ENCODE measurements around the gene PNO1.
"Not testable (repeated sequence)": the region's sequence is repeated elsewhere in the genome, so short reads cannot be mapped to it uniquely, and the experiment has no call there.

Gene PNO1

GRCh38 chr2:68157402-68158133 is at the start of gene PNO1:
Gene PNO1 (plus strand): TSS chr2:68157888. CDS start chr2:68157935, 47 bp downstream.
- peak; percentile 94 for DNase-seq

GRCh38 chr2:68108120-68108519 is 49.6 kb upstream of the PNO1 start:
- no peak for DNase-seq

DNA sequence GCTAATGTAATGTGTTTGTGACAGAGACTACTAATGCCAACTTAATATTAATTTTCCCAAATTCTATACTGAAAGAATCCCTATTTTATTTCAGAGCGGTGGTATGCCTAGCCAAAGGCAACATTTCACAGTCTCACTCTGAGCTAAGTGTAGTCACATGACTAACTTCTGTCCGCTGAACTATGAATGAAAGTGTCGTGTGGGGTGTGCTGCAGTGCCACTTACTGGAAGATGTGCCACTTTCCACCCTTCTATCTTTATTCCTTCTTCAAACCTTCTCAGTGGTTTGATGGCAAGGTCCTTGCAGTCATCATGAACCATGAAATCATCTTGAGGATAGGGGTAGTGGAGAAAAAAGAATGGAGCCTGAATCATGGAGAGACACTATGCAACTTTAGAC is 47.6 kb upstream of the PNO1 start:
- no peak for DNase-seq

DNA sequence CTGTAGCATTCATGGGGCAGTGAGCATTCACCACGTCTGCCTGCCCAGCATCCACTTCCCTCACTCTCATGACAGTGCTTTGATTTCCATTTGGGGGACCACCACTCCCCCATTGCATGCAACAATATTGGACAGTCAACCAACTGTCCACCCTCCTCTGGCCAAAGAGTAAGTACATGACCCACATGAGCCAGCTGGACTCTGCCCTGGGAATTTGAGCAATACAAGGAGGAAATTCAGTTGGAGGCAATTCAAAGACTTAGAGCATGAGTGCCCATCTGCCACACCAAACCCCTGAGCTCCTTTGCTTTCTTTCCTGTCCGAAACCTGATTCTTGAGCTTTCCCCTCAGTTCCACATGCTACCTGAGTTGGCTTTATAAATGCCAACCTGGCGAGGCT is 41.7 kb upstream of the PNO1 start:
- DNase-seq, result no peak

GRCh38 chr2:68117922-68118321 is 39.8 kb upstream of the PNO1 start:
- not testable (repeated sequence) for DNase-seq

DNA sequence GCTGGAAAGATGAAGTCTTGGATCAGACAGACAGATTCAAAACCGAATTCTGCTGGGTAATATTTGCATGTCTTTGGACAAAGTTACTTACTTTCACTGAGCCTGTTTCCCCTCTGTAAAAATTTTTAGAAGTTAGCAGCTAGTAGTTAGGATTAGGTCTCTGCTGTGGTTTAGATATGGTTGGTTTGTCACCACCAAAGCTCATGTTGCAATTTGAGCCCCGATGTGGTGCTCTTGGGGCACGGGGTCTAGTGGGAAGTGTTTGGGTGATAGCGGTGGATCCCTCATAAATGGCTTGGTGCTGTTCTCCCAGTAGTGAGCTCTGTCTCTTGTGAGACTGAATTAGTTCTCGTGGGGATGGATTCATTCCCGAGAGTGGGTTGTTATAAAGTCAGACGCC is 38.9 kb upstream of the PNO1 start:
- no peak for DNase-seq

GRCh38 chr2:68119504-68119903 is 38.2 kb upstream of the PNO1 start:
- peak; percentile 12 for DNase-seq

DNA sequence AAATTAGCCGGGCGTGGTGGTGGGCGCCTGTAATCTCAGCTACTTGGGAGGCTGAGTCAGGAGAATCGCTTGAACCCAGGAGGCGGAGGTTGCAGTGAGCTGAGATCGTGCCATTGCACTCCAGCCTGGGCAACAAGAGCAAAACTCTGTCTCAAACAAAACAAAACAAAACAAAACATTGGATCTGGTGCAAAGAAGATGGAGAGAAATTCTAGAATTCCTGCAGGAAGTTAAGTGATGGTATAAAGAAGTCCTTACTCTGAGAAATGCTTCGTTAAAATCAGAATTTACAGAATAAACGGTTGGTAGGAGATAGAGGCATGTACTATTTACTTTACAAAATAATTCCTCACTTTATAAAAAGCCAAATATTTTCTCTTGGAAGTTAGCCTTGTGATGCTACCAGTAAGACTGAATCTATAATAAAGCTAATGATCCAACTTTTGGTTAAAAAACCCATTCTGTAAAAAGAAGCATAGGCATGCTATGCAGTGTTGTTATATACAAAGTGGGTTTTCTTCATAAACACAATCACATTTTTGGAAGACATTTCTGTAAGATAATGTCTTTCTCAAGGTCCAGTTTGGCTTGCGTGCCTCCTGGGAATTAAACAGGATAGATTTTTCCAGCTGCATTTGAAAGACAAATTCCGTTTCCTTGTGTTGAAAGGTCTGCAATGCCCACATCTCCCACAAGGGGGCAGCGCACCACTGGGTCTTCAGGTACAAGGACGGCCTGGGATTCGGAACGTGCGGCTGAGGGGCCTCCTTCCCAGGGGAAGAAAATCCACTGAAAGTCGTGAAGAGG is 35.6 kb upstream of the PNO1 start:
- peak; percentile 77 for DNase-seq

- DNase-seq, result no peak
These were observed 35.1 kb upstream of the PNO1 start for GRCh38 chr2:68122680-68122964.

DNA sequence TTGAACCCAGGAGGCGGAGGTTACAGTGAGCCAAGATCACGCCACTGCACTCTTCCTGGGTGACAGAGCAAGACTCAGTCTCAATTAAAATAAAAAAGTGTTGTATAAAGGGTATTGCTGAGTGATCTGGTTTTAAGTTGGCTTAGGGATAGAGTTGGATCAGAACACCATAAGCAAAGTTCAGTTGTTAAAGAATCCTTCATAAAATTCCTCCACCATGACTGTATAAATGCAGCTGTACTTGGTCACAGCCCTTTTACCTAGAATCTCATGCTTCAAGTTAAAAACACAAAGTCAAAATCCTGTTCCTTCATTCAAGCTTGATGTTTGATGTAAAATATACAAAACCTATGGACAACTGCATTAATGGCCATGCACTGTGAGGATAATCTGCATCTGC is 33.4 kb upstream of the PNO1 start:
- no peak for DNase-seq

DNA sequence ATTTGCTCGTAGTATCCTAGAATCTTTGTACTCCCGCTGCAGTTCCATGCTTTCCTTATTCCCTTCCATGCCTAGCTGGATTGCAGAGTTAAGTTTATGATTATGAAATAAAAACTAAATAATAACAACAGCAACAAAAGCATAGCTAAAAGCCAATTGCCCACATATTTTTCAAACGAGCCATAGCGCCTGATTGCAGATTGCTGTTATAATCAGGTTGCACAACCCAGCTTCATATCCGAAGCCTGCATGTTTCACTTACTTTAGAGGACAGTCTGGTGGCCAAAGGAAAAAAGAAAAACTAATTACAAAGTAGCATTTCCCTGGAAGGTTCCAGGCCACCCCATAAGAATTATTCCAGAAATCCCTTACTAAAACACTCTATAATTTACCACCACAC is 31.9 kb upstream of the PNO1 start:
- no peak for DNase-seq

DNA sequence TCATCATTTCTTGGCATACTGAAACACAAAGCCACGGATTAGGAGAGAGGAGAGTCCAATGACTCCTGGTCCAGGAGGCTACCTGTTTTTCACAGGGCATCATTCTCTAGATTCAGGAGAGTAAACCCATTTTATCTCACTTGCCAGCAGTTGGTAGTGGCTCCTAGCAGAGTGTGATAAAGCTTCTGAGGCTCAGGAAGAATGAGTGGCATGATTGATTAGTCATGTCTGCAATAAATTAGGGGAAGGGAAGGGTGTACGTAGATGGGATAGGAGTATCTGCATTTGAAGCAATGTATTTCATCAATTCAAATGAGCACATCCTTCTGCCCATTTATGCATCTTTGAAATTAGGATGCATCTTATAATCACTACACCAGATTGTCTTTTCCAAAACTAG is 31.1 kb upstream of the PNO1 start:
- DNase-seq, result no peak

- no peak for DNase-seq
These were observed 30.1 kb upstream of the PNO1 start for GRCh38 chr2:68127358-68128242.

DNA sequence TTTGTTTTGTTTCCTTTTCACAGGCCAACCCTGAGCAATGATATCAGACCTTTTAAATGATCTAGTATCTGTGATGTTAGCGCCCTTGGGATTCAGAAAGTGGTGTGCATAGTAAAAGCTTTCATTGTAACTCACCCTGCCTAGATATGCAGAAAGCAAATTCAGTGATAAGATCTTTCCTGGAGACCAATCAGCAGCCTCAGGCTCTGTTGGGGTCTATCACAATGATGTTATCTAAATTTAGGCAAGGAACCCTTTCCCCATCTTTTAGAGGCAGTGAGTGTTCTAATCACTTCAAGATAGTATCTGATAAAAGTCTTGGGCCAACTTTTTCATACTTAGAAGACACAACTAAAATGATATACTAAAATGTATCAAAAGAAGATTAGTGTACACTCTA is 23.6 kb upstream of the PNO1 start:
- DNase-seq, result no peak

DNA sequence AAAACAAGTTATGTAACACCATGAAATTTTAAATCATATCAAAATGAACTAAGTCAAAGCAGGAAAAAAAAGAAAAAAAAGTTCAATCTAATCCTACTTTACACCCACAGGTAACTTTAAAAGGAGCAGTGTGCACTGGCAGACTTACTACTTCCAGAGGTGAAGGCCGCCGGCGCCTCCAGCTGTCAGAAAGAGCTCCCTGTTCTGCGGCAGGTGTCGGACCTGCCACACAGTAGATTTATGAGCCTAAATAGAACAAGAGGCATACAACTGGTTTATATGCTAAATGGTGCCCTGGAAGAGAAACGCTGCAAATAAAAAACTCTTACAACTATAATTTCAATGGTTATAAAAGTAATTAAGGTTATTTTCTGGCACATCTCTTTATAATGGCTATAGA is 23.1 kb upstream of the PNO1 start:
- DNase-seq, result no peak

DNA sequence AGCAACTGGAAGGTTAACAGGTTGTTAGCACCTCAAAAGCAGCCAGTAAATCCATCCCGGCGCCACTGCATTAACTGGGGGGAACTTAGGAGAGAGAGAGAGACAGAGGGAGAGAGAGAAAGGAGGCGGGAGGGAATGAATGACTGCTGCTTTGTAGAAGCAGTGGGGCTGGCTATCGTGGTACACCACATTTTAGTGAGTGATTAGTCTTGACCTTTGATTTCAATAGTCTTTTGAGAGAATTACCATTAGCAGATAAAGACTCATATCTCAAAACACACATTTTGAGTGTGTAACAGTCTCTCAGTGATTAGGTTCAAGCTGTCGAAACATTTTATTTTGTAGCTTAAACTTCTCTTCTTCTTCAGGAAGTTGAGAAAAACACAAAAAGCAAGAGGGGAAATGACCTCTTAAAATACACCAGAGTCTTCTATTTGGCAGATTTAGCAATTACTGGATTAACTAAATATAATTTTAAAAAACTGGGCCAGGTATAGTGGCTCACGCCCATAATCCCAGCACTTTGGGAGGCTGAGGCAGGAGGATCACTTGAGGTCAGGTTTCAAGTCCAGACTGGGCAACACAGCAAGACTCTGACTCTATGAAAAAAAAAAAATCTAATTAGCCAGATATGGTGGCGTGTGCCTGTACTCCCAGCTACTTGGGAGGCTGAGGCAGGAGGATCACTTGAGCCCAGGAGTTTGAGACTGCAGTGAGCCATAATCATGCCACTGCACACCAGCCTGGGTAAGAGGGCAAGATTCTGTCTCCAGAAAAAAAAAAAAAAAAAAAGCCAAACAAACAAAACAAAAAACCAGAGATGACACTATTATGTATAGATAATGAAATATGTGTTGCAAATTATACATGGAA is 22.0 kb upstream of the PNO1 start:
- DNase-seq, result no peak

- DNase-seq, result no peak
These were observed 15.8 kb upstream of the PNO1 start for GRCh38 chr2:68141875-68142274.

- no peak for DNase-seq
These were observed 6.7 kb upstream of the PNO1 start for GRCh38 chr2:68151037-68151436.

GRCh38 chr2:68152681-68153347 is 4.9 kb upstream of the PNO1 start:
- DNase-seq, result no peak

GRCh38 chr2:68155618-68156017 is 2.1 kb upstream of the PNO1 start:
- DNase-seq, result no peak

DNA sequence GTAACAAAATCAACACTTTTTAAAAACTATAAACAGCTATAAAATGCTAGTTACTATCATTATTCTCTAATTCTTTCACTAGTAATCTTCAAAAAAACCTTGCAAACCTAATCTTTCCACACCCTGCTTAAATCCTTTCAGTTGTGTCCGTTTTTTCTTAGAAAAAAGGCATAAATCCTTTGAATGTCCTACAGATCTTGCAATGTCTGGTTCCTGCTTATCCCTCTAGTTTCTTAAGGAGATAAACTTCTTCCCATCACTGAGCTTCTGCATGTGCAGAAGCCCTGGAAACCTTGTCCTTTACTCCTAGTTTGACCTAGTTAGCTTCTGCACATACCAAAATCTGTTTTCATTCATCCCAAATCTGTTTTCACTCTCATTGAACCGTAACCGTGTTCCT is 1.3 kb upstream of the PNO1 start:
- no peak for DNase-seq

DNA sequence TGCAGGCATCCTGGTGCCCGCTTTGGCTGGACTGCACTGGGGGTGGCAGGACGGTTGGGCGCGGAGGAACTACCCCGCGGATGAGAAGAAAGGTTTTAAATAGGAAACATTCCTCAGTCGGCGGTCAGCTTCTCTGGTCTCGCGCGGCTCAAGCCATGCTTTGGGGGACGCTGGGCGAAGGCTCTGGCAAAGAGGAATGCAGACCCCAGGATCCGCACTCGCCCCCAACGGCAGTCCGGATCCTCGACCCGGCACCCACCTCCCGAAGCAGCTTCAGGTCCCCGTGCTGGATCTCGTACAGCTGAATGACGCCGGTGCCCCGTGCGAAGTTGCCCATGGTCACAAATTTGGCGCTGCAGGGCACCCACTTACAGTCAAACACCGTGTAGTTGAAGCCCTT is 686 bp upstream of the PNO1 start:
- peak; percentile 40 for DNase-seq
